Measurements from ENCODE around the gene ATCAY. TPM values are rescaled to one million over a fixed set of nuclear protein-coding genes. Genes with fewer than 3 reads are reported as not detected.

Gene ATCAY
- total and polyA plus RNA-seq, 8 donors: 0.04 to 0.70 (median 0.27) TPM

GRCh38 chr19:3834349-3835054 is 46.0 kb upstream of the ATCAY start:
- H3K4me3 ChIP-seq: no peak overlapping the region
- TF ChIP-seq CTCF (IDR thresholded peaks at IDR 0.05): no peak
- ATAC-seq (no peak), FAIRE-seq (no peak), DNase-seq (no peak)
- no peaks in the 10 kb centered on the region for H3K27me3 ChIP-seq
- H3K9me3 ChIP-seq: no peaks in the 10 kb centered on the region
- no peak overlapping the region for H3K27ac ChIP-seq
- intact Hi-C loops (cut with DNase I): no loop called here
- H3K36me3 ChIP-seq: no peaks in the 10 kb centered on the region
- H3K4me1 ChIP-seq: no peaks in the 10 kb centered on the region
- WGBS, 2 donors: 72 to 83% methylated on average over 35 of the region's 35 CpGs

GRCh38 chr19:3835055-3835435 is 45.4 kb upstream of the ATCAY start:
- no peak for FAIRE-seq
- WGBS, 2 donors: 79 to 82% methylated on average over 9 of the region's 9 CpGs

GRCh38 chr19:3836887-3837286 is 43.6 kb upstream of the ATCAY start:
- DNase-seq: no peak

More at GRCh38 chr19:3835055-3835435, 45.4 kb upstream of the ATCAY start:
- TF ChIP-seq CTCF (IDR thresholded peaks at IDR 0.05): no peak
- Histone ChIP-seq H3K4me1 (no peaks in the 10 kb centered on the region), H3K27me3 (no peaks in the 10 kb centered on the region), H3K9me3 (no peaks in the 10 kb centered on the region), H3K36me3 (no peaks in the 10 kb centered on the region), H3K27ac (no peak overlapping the region), H3K4me3 (no peak overlapping the region)
- ATAC-seq (no peak), DNase-seq (no peak)
- intact Hi-C loops (cut with DNase I): no loop called here

GRCh38 chr19:3837332-3837731 is 43.2 kb upstream of the ATCAY start:
- H3K27ac ChIP-seq: no peak overlapping the region
- H3K4me3 ChIP-seq: no peak overlapping the region
- no peaks in the 10 kb centered on the region for H3K27me3 ChIP-seq
- no peak for FAIRE-seq
- H3K36me3 ChIP-seq: no peaks in the 10 kb centered on the region
- 87 to 92% methylated on average over 17 of the region's 17 CpGs for WGBS, 2 donors
- TF ChIP-seq CTCF (IDR thresholded peaks at IDR 0.05): no peak
- no peaks in the 10 kb centered on the region for H3K9me3 ChIP-seq
- no peak for ATAC-seq
- intact Hi-C loops (cut with DNase I): no loop called here
- no peak for DNase-seq
- no peaks in the 10 kb centered on the region for H3K4me1 ChIP-seq

More at GRCh38 chr19:3836887-3837286, 43.6 kb upstream of the ATCAY start:
- ATAC-seq: no peak
- no peaks in the 10 kb centered on the region for H3K4me1 ChIP-seq
- intact Hi-C loops (cut with DNase I): no loop called here
- TF ChIP-seq CTCF (IDR thresholded peaks at IDR 0.05): no peak
- H3K27me3 ChIP-seq: no peaks in the 10 kb centered on the region
- no peak overlapping the region for H3K4me3 ChIP-seq
- no peaks in the 10 kb centered on the region for H3K36me3 ChIP-seq
- H3K27ac ChIP-seq: no peak overlapping the region
- WGBS, 2 donors: 87 to 89% methylated on average over 6 of the region's 6 CpGs
- no peaks in the 10 kb centered on the region for H3K9me3 ChIP-seq
- FAIRE-seq: no peak

- ATAC-seq: no peak
- no peak for TF ChIP-seq CTCF (IDR thresholded peaks at IDR 0.05)
- intact Hi-C loops (cut with DNase I): no loop called here
- FAIRE-seq: no peak
- WGBS, 2 donors: 90 to 92% methylated on average over 19 of the region's 19 CpGs
- Histone ChIP-seq H3K9me3 (no peaks in the 10 kb centered on the region), H3K27me3 (no peaks in the 10 kb centered on the region), H3K36me3 (no peaks in the 10 kb centered on the region), H3K4me1 (no peaks in the 10 kb centered on the region), H3K27ac (no peak overlapping the region), H3K4me3 (no peak overlapping the region)
- DNase-seq: no peak
These were observed 42.6 kb upstream of the ATCAY start for GRCh38 chr19:3837922-3838321.
